Measurements from ENCODE around the gene PGBD5. TPM values are rescaled to one million over a fixed set of nuclear protein-coding genes. Genes with fewer than 3 reads are reported as not detected.

The PGBD5 gene
- total RNA-seq, 1 donor from 2014 or later: 19.7 TPM

DNA sequence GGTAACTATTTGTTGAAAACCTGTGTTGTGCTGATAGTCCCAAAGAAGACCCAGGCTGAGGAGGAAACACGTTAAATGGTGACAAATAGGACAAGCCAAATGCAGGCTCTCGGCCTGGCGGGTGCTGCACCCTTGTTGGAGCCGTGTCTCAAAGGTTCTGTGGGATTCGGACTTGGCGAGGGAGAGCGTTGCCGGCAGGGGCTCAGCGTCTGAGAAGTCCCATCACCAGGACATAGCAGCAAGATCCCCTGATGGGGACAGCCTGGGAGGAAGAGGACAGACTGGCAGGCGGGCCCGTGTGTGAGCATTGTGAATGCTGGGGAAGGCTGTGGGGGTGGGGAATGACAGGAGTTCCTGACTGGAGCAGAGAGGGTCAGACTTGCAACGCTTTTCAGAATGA, 142.5 kb downstream of the PGBD5 start:
- no peaks in the 10 kb centered on the region for H3K4me1 Mint-ChIP-seq
- H3K27ac Mint-ChIP-seq (ENCODE audit: unreplicated experiment): no peak overlapping the region
- no peak overlapping the region for H3K4me3 Mint-ChIP-seq
- no peaks in the 10 kb centered on the region for H3K27me3 Mint-ChIP-seq (ENCODE audit: low read depth)
- DNase-seq (ENCODE audit: low read depth, low spot score): no peak
- H3K36me3 Mint-ChIP-seq (ENCODE audit: low read depth): peaks cover 2% of the 10 kb centered on the region
- TF ChIP-seq, protein P1, sequence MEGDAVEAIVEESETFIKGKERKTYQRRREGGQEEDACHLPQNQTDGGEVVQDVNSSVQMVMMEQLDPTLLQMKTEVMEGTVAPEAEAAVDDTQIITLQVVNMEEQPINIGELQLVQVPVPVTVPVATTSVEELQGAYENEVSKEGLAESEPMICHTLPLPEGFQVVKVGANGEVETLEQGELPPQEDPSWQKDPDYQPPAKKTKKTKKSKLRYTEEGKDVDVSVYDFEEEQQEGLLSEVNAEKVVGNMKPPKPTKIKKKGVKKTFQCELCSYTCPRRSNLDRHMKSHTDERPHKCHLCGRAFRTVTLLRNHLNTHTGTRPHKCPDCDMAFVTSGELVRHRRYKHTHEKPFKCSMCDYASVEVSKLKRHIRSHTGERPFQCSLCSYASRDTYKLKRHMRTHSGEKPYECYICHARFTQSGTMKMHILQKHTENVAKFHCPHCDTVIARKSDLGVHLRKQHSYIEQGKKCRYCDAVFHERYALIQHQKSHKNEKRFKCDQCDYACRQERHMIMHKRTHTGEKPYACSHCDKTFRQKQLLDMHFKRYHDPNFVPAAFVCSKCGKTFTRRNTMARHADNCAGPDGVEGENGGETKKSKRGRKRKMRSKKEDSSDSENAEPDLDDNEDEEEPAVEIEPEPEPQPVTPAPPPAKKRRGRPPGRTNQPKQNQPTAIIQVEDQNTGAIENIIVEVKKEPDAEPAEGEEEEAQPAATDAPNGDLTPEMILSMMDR (conservative IDR thresholded peaks at IDR 0.05): no peak
- H3K9me3 Mint-ChIP-seq: no peaks in the 10 kb centered on the region

DNA sequence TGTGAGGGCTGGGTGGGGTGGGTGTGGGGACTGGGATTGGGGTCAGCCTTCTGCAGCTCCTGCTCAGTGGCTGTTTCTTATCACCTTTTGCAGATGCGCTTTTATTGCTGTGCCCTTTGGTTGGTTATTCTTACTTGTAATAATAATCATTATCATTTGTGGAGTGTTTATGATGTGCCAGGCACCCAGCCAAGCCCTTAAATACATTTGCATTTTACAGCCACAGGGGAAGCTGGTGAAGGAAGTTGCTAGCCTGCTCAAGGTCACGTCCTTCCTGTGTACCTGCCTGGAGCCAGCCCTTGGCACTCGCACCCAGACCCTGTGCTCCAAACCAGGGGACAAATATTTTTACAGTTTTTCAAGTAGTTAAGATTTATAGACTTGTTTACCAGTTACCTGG, 144.0 kb downstream of the PGBD5 start:
- Mint-ChIP-seq H3K4me1 (peaks cover 7% of the 10 kb centered on the region), H3K4me3 (no peak overlapping the region), H3K36me3 (ENCODE audit: low read depth) (peaks cover 2% of the 10 kb centered on the region), H3K27me3 (ENCODE audit: low read depth) (no peaks in the 10 kb centered on the region), H3K9me3 (no peaks in the 10 kb centered on the region), H3K27ac (ENCODE audit: unreplicated experiment) (no peak overlapping the region)
- TF ChIP-seq, protein P1 (conservative IDR thresholded peaks at IDR 0.05): no peak
- no peak for DNase-seq (ENCODE audit: low read depth, low spot score)

DNA sequence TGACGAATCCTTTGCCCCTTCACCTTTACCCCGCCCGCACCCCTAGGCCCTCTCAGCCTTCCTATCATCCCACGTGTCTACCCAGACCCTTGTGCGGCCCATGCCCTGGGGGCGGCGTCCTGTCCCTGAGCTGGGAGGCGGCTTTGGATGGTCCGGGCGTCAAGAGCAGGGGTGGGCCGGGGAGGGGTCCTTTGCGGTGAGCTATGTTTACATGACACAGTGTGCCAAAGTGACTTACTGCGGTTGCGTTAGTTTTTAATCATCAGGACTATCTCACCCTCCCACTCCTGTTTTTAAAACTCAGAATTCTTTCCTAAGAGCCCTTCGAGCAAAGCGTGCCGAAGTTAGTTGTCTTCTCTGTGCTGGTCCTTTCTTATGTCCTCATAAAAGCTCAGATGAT, 144.6 kb downstream of the PGBD5 start:
- TF ChIP-seq, protein P1 (conservative IDR thresholded peaks at IDR 0.05): no peak
- DNase-seq (ENCODE audit: low read depth, low spot score): no peak
- Mint-ChIP-seq H3K4me3 (no peak overlapping the region), H3K9me3 (no peaks in the 10 kb centered on the region), H3K27me3 (ENCODE audit: low read depth) (no peaks in the 10 kb centered on the region), H3K36me3 (ENCODE audit: low read depth) (peaks cover 4% of the 10 kb centered on the region), H3K4me1 (peaks cover 13% of the 10 kb centered on the region), H3K27ac (ENCODE audit: unreplicated experiment) (no peak overlapping the region)

DNA sequence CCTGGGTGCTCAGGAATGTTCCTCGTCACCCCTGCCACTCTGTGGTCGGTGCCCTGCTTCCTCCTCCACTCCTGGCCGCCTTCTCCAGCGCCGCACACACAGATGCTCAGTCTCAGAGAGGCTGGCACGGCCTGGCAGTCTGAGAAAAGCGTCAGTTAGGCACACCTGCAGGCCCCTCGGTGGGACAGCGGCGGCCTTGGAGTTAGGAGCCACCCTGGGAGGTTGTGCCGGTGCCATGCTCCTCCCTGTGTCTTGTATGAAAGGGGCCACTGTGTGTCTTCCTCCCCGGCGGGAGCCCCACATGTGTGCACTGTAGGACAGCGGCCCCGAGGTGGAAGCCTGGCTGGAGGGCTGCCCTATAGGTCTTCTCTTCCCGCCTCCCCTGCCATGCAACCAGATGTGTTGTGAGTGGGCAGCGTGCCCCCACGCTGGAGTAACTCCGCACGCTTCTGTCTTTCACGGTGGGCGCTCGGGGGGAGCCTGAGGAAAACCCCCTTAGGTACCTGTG, 145.2 kb downstream of the PGBD5 start:
- H3K9me3 Mint-ChIP-seq: no peaks in the 10 kb centered on the region
- H3K4me3 Mint-ChIP-seq: no peak overlapping the region
- no peak overlapping the region for H3K27ac Mint-ChIP-seq (ENCODE audit: unreplicated experiment)
- DNase-seq (ENCODE audit: low read depth, low spot score): no peak
- TF ChIP-seq, protein P1 (conservative IDR thresholded peaks at IDR 0.05): no peak
- H3K36me3 Mint-ChIP-seq (ENCODE audit: low read depth): peaks cover 5% of the 10 kb centered on the region
- no peaks in the 10 kb centered on the region for H3K27me3 Mint-ChIP-seq (ENCODE audit: low read depth)
- H3K4me1 Mint-ChIP-seq: peaks cover 15% of the 10 kb centered on the region

DNA sequence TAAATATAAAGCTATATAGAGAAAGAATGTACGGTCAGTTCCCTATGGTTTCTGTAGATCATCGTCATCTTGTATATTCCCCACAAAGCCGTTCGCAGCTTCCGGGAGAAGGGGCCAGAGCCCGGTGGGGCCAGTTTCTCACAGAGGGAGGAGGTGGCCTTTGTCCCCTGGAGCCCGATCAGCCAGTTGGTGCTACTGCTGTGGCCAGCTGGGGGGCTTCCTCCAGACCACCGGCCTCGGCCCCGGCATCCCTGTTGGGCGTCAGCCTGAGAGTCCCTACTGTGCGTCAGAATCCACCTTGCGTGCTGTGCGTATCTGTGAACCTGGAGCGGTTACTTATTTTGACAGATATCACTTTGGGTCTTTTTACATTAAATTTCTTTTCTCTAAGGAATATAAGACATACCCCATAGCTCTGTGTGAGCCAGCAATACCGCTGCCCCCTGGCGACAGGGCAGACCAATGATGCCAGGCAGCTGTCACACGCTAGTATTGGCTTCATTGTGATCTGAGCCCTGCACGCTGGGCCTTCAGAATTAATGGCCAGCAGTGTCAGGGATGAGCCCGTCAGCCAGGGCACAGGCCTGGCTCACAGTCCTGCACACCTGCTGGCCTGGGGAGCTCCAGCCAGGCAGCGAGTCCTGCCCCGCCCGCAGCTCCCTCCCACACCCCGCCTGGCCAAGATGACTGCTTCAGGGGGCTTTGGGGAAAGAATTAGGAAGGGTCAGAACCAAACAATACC, 145.9 kb downstream of the PGBD5 start:
- TF ChIP-seq, protein P1 (conservative IDR thresholded peaks at IDR 0.05): no peak
- Mint-ChIP-seq H3K4me1 (peaks cover 15% of the 10 kb centered on the region), H3K36me3 (ENCODE audit: low read depth) (peaks cover 5% of the 10 kb centered on the region), H3K9me3 (no peaks in the 10 kb centered on the region), H3K4me3 (no peak overlapping the region), H3K27me3 (ENCODE audit: low read depth) (no peaks in the 10 kb centered on the region), H3K27ac (ENCODE audit: unreplicated experiment) (no peak overlapping the region)
- DNase-seq (ENCODE audit: low read depth, low spot score): no peak
